Head of caudate nucleus (tissue), 42 donors: ENCODE data around the gene CPNE9.

Source experiments
- DNase-seq, 42 donors: peaks; one replicate each; pipeline versions ENCODE4 v3.0.0 to v3.0.0-alpha.2; 2020 to 2021; ENCODE audit warnings: mixed read lengths in 7 of 42
- intact Hi-C: fragments of 100-400 bp; cut with DNase I; formaldehyde crosslinking; loops from one replicate; pipeline ENCODE4 v1.15.0; 2022

CPNE9 gene

DNA sequence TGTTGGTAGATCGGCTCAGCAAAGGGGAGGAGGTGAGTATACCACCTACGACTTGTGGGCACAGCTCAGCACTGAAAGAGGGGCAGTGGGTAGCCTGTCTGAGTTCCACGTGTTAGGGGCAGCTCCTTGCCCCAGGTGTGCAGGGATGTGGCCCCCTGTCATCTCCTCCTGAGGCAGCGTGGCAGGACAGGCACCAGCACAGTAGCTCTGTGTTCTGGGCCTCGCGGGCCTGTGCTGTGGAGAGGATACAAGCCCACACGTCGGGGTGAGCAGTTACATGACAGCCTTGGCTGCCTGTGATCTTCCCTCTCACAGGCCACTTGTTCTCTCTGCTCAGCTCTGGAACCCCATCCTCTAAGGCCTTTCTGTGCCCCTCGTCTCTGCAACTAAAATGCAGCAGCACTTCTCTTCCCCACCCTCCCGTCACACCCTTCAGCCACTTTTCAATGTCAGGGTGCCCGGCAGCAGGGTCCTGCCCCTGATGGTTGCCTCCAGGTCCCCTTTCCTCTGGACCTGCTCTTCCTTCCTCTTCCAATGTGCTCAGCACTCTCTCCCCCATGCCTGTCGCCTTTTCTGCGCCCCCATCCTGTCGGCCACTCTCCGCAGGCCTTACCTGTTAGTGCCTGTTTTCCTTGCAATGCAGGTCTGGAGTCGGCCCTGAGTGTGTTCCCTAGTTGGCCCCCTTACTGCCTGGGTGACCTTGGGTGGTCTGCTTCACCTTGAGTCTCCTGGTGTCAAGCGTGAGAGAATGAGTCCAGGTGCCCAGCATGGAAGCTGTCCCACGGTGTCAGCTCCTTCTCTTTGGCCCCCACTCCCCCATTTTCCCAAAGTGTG lies 18.2 kb upstream of the CPNE9 start:
- intact Hi-C loops, result no loop called here
- no peak for DNase-seq

- intact Hi-C loops, result no loop called here
- DNase-seq, result no peak
Measured at GRCh38 chr3:9686050-9686550, 17.5 kb upstream of the CPNE9 start.

DNA sequence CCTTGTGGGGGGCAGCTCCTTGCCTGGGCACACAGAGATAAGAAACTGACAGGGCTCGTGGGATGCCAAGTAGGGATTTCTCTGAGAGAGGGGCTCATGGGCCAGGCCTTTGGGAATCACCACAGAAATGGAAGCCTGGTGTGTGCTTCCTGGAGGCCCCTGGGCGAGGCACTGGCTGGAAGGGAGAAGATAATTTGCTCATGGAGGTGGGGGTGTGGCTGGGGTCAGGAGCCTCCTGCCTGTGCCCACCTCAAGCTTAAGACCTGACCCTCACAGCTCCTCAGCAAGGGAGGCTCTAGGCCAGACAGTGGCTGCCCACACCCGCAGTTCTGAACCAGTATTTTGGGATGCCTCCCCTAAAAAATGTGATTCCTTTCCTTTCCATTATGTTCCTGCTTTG lies 16.9 kb upstream of the CPNE9 start:
- DNase-seq, result no peak
- intact Hi-C loops, result no loop called here

DNA sequence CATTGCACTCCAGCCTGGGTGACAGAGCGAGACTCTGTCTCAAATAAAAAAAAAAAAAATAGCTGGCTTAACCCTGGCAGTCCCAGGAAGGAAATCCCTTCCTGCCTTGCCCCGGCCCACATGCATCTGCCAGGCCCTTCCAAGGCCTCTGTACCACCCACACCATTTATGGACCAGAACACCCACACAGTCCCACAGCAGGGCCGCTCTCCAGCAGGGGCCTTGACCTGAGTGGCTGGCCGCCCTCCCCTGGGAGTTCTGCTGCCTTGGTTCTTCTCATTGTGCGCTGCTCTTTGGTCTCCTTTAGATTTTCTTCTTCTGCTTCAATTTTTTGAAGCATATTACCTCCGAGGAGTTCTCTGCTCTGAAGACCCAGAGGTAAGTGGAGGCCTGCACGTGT lies 16.1 kb upstream of the CPNE9 start:
- intact Hi-C loops, result no loop called here
- DNase-seq, result no peak

- intact Hi-C loops, result no loop called here
Measured at GRCh38 chr3:9688961-9689360, 14.7 kb upstream of the CPNE9 start.

GRCh38 chr3:9689757-9690156 lies 13.9 kb upstream of the CPNE9 start:
- no peak for DNase-seq
- intact Hi-C loops, result no loop called here

More at GRCh38 chr3:9688961-9689360, 14.7 kb upstream of the CPNE9 start:
- no peak for DNase-seq

GRCh38 chr3:9690451-9691450 lies 12.9 kb upstream of the CPNE9 start:
- intact Hi-C loops, result no loop called here
- peak in 16 of 42 donors; percentile 11 to 64 (median 40) for DNase-seq

- DNase-seq, result no peak
Measured at GRCh38 chr3:9691636-9692035, 12.0 kb upstream of the CPNE9 start.

DNA sequence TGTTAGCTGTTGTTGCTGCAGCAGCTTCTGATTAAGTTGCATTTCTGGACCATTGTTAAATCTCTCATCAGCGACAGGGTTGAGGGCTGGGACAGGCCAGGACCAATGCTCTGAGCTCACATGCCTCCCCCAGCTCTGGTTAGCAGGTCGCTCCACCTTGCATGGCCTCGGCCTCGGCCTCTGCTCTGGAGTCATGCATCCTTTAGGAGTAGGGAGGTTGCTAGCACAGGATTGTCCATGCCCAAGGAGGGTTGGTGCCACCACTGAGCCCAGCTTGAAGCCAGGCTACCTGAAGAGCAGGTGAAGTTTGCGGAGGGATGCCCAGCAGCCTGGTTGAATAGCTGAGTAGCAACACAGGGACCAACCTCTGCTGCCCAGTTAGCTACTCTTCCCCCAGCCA lies 11.2 kb upstream of the CPNE9 start:
- intact Hi-C loops, result no loop called here
- no peak for DNase-seq

More at GRCh38 chr3:9691636-9692035, 12.0 kb upstream of the CPNE9 start:
- intact Hi-C loops, result no loop called here

DNA sequence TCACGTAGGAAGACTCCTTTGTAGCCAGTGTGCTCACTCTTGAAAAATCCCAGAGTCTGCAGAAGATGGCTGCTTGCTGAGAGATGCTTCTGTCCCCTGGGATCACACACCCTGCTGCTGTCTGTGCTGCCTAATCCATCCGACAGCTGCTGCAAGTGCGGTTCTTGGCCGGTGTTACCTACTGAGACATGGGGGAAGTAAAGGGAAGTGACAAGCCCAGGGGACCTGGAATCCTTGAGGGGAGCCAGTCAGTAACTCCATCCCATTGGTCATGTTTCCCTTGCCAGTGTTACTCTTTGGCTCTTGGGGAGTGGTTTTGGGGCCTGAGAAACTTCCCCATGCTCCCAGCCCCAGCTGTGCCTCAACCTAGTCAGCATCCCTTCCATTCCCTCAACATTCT lies 8.3 kb upstream of the CPNE9 start:
- no peak for DNase-seq
- intact Hi-C loops, result no loop called here

- DNase-seq, result no peak
- intact Hi-C loops, result no loop called here
Measured at GRCh38 chr3:9695746-9696145, 7.9 kb upstream of the CPNE9 start.

GRCh38 chr3:9696480-9697220 lies 7.0 kb upstream of the CPNE9 start:
- DNase-seq, result no peak
- intact Hi-C loops, result no loop called here

DNA sequence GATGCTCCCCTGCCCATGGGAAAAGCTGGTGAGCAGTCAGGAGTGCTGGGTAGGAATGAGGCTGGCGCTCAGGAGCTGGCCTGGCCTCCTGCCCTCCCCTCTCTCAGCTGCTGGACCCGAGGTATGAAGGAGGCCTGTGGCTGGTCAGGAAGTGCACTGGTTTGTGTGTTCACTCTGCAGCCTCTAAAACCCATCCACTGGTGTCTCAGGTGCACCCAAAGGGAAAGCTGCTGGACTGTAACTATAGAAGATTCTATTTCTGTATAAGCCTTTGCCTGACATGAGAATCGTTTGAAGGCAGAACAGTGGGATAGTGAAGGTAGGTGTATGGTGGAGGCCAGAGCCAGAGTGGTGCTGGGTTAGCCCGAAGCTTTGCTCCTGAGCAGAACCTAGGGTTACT lies 5.7 kb upstream of the CPNE9 start:
- intact Hi-C loops, result no loop called here
- no peak for DNase-seq

DNA sequence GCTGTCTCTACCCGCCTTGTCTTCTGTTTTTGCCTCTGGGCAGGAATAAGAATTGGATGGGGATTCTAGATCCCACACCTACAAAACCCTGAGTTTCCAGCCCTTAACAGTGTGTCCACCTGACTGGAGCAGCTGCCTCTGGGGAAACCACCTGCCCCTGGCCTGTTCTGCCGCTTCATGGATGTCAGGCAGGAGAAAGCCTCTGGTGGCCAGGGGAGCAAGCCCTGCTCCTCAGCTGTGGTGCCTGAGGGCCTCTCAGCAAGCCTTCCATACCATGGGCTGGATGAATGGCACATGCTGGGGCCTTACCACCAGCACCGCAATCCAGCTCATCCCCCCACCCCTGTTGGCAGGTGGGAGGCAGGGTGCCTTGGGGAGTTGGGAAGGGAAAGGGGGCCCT lies 5.3 kb upstream of the CPNE9 start:
- DNase-seq, result no peak
- intact Hi-C loops, result no loop called here

DNA sequence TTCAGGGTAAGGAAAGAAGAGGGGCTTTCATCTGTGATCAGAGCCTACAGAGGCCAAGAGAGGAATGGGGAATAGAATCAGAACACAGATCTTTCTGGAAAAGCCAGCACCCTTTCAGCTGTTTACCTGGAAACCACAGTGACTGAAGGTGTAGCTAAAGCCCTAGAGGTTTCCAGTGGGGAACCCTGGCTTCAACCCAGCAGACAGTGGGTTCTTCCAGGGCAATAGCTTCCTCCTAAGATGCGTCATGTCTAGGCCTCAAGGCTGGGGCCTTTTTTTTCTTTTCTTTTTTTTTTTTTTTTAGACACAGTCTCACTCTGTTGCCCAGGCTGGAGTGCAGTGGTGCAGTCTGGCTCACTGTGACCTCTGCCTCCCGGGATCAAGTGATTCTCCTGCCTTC lies 3.1 kb upstream of the CPNE9 start:
- intact Hi-C loops, result no loop called here
- no peak for DNase-seq

DNA sequence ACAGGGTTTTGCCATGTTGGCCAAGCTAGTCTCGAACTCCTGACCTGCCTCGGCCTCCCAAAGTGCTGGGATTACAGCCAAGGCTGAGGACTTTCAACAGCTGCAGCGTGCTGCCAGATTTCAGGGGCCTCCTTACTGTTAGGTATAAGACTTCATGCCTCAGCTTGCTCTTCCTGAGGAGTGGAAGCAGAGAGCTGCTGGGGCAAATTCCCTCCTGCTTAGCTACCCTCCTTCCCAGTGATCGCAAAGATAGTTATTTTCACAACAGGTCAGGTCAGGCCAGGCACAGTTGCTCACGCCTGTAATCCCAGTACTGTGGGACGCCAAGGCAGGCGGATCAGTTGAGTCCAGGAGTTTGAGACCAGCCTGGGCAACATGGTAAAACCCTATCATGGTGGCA lies 2.6 kb upstream of the CPNE9 start:
- intact Hi-C loops, result no loop called here
- no peak for DNase-seq

- intact Hi-C loops, result no loop called here
- DNase-seq, result no peak
Measured at GRCh38 chr3:9701711-9702110, 1.9 kb upstream of the CPNE9 start.

GRCh38 chr3:9703240-9703639 lies 393 bp upstream of the CPNE9 start:
- DNase-seq, result no peak
- intact Hi-C loops, result no loop called here
